OCI-LY1 (cell line): ENCODE data around the gene KLF15.

Experiments
- H2AFZ ChIP-seq: fragments of 200-600 bp; sonication (generic), shearing (Covaris generic); 2 replicates; pipeline ENCODE4 v1.6.0; 2014; ENCODE audit warnings: antibody characterized with exemption, mild to moderate bottlenecking, low read length
- H3F3A ChIP-seq: fragments of 200-600 bp; sonication (generic), shearing (Covaris generic); 2 replicates; pipeline ENCODE4 v1.6.0; 2014; ENCODE audit warnings: mild to moderate bottlenecking, antibody characterized with exemption, low read length, moderate library complexity; ENCODE audit not compliant: insufficient read depth
- H3K27ac ChIP-seq: fragments of 200-600 bp; sonication (generic); 2 replicates; pipeline ENCODE4 v1.5.1; 2014; ENCODE audit warnings: low read length, mixed run types, mild to moderate bottlenecking, low read depth; ENCODE audit not compliant: poor library complexity, severe bottlenecking
- H3K27me3 ChIP-seq: fragments of 200-600 bp; sonication (generic); 2 replicates; pipeline ENCODE4 v1.6.0; 2014; ENCODE audit warnings: antibody characterized with exemption, mild to moderate bottlenecking, low read length, moderate library complexity; ENCODE audit not compliant: insufficient read depth
- H3K36me3 ChIP-seq: fragments of 200-600 bp; sonication (generic); 2 replicates; pipeline ENCODE4 v1.6.1; 2014; ENCODE audit warnings: mild to moderate bottlenecking, antibody characterized with exemption, low read length, moderate library complexity, mixed read lengths; ENCODE audit not compliant: insufficient read depth
- H3K4me1 ChIP-seq: fragments of 200-600 bp; sonication (generic); 2 replicates; pipeline ENCODE4 v1.5.1; 2014; ENCODE audit warnings: mild to moderate bottlenecking, low read length, moderate library complexity; ENCODE audit not compliant: insufficient read depth, severe bottlenecking
- H3K4me2 ChIP-seq: fragments of 200-600 bp; sonication (generic), shearing (Covaris generic); 2 replicates; pipeline ENCODE4 v1.6.1; 2014; ENCODE audit warnings: low read length
- H3K4me3 ChIP-seq: fragments of 200-600 bp; sonication (generic); 2 replicates; pipeline ENCODE4 v1.5.1; 2014; ENCODE audit warnings: low read length, low read depth, mild to moderate bottlenecking, mixed read lengths; ENCODE audit not compliant: poor library complexity, severe bottlenecking
- H3K79me2 ChIP-seq: fragments of 200-600 bp; shearing (Covaris generic); 2 replicates; pipeline ENCODE4 v1.6.1; 2016; ENCODE audit warnings: mixed run types, low read length, mixed read lengths; ENCODE audit not compliant: insufficient read depth
- H3K9ac ChIP-seq: fragments of 200-600 bp; sonication (generic), shearing (Covaris generic); 2 replicates; pipeline ENCODE4 v1.6.1; 2014; ENCODE audit warnings: mild to moderate bottlenecking, low read length, mixed read lengths
- H3K9me2 ChIP-seq: fragments of 200-600 bp; sonication (generic), shearing (Covaris generic); 2 replicates; pipeline ENCODE4 v1.6.1; 2014; ENCODE audit warnings: low read depth, mild to moderate bottlenecking, low read length, mixed read lengths
- H3K9me3 ChIP-seq: fragments of 200-600 bp; shearing (Covaris generic); 2 replicates; pipeline ENCODE4 v1.6.1; 2014; ENCODE audit warnings: low read length, mixed read lengths
- H4K20me1 ChIP-seq: fragments of 200-600 bp; sonication (generic), shearing (Covaris generic); 2 replicates; pipeline ENCODE4 v1.6.0; 2016; ENCODE audit warnings: mild to moderate bottlenecking, low read length; ENCODE audit not compliant: insufficient read depth
- CTCF ChIP-seq: fragments of 200-600 bp; sonication (generic), shearing (Covaris generic); IDR thresholded peaks from 2 replicates; pipeline ENCODE4 v1.5.1; 2017; ENCODE audit warnings: mild to moderate bottlenecking, antibody characterized with exemption, low read length, moderate library complexity, mixed read lengths
- EZH2 ChIP-seq: fragments of 200-600 bp; sonication (generic), shearing (Covaris generic); IDR thresholded peaks from 2 replicates; pipeline ENCODE4 v1.8.0; 2017; ENCODE audit warnings: borderline replicate concordance, mixed run types, mild to moderate bottlenecking, antibody characterized with exemption, low read length, moderate library complexity, mixed read lengths

The KLF15 gene

GRCh38 chr3:126349071-126349470 is 8.1 kb downstream of the KLF15 start:
- Histone ChIP-seq H3K36me3 (no peaks in the 10 kb centered on the region), H3K9ac (no peak overlapping the region), H3K9me3 (no peaks in the 10 kb centered on the region), H3K4me2 (no peak overlapping the region), H3K4me1 (no peaks in the 10 kb centered on the region), H2AFZ (no peak overlapping the region), H3K79me2 (no peaks in the 10 kb centered on the region), H3K27ac (no peak overlapping the region), H3K4me3 (no peak overlapping the region), H3K27me3 (no peaks in the 10 kb centered on the region), H3K9me2 (no peaks in the 10 kb centered on the region), H3F3A (no peaks in the 10 kb centered on the region), H4K20me1 (no peaks in the 10 kb centered on the region)
- TF ChIP-seq CTCF (no peak), EZH2 (no peak)

GRCh38 chr3:126348308-126348920 is 8.8 kb downstream of the KLF15 start:
- Histone ChIP-seq H2AFZ (no peak overlapping the region), H3K9me2 (no peaks in the 10 kb centered on the region), H3K4me3 (no peak overlapping the region), H3K9me3 (no peaks in the 10 kb centered on the region), H3K27ac (no peak overlapping the region), H3K79me2 (no peaks in the 10 kb centered on the region), H3K4me1 (no peaks in the 10 kb centered on the region), H3K9ac (no peak overlapping the region), H3K4me2 (no peak overlapping the region), H3F3A (no peaks in the 10 kb centered on the region), H4K20me1 (no peaks in the 10 kb centered on the region), H3K36me3 (no peaks in the 10 kb centered on the region), H3K27me3 (no peaks in the 10 kb centered on the region)
- TF ChIP-seq CTCF, result no peak
- no peak for TF ChIP-seq EZH2

GRCh38 chr3:126347543-126348161 is 9.6 kb downstream of the KLF15 start:
- Histone ChIP-seq H3K4me1 (no peaks in the 10 kb centered on the region), H3K9me3 (no peaks in the 10 kb centered on the region), H3K27ac (no peak overlapping the region), H3K4me2 (no peak overlapping the region), H3F3A (no peaks in the 10 kb centered on the region), H3K27me3 (no peaks in the 10 kb centered on the region), H3K79me2 (no peaks in the 10 kb centered on the region), H3K4me3 (no peak overlapping the region), H4K20me1 (no peaks in the 10 kb centered on the region), H3K9ac (no peak overlapping the region), H3K9me2 (no peaks in the 10 kb centered on the region), H2AFZ (no peak overlapping the region), H3K36me3 (no peaks in the 10 kb centered on the region)
- no peak for TF ChIP-seq EZH2
- no peak for TF ChIP-seq CTCF
